Medulla oblongata (tissue), 1 donor: ENCODE data around the gene CLDN9.

Experiments
- DNase-seq: peaks from one replicate; pipeline ENCODE4 v3.0.0-alpha.2; 2015; ENCODE audit errors: extremely low spot score

CLDN9 gene, protein sequence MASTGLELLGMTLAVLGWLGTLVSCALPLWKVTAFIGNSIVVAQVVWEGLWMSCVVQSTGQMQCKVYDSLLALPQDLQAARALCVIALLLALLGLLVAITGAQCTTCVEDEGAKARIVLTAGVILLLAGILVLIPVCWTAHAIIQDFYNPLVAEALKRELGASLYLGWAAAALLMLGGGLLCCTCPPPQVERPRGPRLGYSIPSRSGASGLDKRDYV

DNA sequence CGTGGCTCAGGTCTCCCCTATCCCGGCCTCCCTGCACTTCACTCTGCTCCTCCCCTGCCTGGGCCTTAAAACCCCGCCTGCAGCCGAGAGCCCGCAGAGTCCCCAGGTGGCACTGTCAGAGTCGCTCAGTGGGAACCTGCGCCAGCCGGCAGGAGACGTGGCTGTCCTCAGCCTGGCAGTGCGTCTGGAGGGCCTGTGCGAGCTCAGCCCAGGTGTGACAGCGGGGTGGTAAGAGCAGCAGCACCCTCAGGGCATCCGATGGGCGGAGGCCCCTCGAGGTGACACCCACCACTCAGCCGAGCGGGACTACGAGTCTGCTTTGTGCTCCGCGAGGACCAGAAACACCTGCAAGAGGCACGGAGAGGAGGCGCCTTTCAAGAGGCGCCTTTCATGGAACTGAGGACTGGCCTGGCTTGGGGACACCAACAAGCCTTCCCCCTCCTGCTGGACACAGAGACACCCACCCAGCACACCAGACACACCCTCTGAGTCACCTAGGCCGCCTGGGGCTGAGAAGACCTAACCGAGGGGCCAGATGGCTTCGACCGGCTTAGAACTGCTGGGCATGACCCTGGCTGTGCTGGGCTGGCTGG, at the start of gene CLDN9:
Gene CLDN9, plus strand, starts transcription at position 96 of the 593 bp plus-strand sequence. Its CDS starts 440 bp downstream, at position 536.
- no peak for DNase-seq

DNA sequence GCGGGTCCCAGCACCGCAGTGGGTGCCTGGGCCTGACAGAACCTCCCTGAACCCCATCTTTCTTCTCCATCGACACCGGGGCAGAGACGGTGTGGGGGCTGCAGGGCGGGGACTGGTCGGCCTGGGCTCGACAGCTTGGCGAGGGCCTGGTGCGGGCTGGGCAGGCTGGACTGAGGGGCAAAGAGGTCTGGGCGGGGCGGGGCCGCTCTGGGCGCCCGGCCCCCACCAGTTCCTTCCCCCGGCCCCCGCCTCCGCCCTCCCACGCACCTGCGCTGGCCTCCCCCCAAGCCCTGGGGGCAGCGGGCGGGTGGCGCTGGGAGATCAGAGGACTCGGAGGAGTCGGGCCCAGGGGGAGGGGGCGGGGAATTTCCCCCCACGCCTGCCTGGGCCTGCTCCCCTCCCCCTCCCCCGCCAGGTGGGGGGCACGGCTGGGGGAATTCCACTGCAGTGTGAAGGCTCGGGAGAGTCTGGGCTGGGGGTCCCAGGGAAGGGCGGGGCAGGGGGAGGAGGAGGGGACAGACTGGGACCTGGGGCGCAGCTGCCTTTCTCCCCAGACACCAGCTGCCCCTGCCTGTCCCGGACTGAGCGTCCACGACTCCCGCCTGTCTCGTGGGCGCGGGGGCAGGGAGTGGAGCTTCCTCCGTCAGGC, 49.5 kb upstream of the CLDN9 start:
- no peak for DNase-seq

DNA sequence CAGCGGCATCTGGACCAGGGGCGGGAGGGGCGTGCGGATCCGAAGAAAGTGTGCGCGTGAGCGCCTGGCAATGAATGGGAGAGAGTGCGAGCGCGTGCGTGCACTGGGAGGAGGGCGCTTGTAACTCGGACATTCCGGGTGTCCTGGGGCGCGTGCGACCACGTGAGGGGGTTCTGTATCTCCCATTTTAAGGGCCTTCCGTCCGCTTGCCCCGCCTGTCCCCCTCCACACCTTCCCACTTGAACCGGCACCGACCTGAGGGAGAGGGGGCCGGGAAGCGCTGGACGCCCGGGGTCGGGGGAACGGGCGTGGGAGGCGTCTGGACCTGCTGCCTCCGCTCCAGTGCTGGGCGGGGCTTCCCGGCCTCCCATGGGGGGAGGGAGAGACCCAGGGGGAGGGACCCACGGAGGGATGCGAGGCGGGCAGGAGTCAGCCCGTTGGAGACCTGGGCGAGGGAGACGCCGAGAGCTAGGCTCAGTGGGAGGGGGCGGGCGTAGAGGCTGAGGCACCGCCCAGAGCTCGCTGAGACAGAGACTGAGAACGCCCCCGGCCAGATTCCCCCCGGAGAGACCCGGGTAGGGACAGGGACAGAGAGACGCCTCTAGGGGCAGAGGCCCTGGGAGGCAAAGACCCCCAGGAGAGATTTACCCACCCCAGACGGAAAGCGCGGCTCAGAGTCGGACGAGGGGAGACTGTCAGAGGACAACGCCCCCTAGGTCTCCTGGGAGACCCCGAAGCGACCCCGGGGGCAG, 48.8 kb upstream of the CLDN9 start, which contains the start of gene KREMEN2:
Gene KREMEN2, plus strand, starts transcription at position 553 of the 752 bp plus-strand sequence. CDS start 246 bp downstream, outside the sequence.
- no peak for DNase-seq

DNA sequence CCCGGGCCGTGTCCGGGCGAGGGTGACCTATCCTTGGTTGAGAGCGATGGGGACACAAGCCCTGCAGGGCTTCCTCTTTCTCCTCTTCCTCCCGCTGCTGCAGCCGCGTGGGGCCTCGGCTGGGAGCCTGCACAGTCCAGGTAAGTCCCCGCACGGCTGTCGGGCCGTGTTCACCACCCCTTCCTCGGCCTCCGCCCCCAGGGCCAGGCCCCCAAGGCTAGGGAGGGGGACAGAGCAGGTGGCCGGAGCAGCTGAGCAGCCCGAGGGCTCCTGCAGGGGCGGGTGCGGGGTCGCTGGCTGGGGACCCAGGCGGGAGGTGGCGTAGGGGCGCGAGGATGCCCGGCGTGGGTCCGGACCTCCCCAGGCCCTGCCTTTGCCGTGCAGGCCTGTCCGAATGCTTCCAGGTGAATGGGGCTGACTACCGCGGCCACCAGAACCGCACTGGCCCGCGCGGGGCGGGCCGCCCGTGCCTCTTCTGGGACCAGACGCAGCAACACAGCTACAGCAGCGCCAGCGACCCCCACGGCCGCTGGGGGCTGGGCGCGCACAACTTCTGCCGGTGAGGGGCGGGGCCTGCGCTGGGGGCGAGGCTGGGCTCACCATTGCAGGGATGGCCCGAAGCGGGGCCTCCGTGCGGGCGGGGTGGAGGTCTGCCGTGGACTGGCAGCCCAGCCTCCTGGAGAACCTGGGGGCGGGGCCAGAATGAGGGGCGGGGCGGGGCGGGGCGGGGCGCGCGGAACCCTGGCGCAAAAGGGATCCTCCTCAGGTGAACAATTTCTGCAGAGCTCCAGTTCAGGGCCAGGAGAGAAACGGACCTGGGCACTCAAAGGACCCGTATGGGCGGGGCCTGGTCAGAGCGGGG, 48.0 kb upstream of the CLDN9 start:
- DNase-seq = no peak

DNA sequence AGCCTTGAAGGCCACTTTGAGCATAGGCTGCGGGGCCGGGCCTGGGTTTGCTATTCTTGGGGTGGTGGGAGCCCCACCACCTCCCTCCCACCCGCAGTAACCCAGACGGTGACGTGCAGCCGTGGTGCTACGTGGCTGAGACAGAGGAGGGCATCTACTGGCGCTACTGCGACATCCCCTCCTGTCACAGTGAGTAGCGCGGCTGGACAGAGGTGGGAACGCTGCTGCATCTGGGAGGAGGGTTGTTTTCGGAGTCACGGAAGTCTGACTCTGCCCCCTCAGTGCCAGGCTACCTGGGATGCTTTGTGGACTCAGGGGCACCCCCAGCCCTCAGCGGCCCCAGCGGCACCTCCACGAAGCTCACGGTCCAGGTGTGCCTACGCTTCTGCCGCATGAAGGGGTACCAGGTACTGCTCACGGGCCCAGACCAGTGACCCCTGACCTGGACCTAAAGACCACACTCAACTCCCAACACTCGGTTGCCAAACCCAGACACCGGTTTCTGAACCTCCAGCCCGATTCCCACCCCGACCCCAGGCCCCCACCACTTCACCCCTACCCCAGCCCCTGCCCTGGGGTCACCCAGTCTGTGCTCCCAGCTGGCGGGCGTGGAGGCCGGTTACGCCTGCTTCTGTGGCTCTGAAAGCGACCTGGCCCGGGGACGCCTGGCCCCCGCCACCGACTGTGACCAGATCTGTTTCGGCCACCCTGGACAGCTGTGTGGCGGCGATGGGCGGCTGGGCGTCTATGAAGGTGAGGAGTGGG, 46.5 kb upstream of the CLDN9 start:
- no peak for DNase-seq

DNA sequence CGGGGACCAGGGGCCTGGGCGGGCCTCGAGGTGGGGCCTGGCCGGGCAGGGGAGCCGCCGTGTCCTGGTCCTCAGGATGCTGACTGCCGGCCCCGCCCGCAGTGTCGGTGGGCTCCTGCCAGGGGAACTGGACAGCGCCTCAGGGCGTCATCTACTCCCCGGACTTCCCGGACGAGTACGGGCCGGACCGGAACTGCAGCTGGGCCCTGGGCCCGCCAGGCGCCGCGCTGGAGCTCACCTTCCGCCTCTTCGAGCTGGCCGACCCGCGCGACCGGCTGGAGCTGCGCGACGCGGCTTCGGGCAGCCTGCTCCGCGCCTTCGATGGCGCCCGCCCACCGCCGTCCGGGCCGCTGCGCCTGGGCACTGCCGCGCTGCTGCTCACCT, 45.9 kb upstream of the CLDN9 start:
- DNase-seq = no peak

DNA sequence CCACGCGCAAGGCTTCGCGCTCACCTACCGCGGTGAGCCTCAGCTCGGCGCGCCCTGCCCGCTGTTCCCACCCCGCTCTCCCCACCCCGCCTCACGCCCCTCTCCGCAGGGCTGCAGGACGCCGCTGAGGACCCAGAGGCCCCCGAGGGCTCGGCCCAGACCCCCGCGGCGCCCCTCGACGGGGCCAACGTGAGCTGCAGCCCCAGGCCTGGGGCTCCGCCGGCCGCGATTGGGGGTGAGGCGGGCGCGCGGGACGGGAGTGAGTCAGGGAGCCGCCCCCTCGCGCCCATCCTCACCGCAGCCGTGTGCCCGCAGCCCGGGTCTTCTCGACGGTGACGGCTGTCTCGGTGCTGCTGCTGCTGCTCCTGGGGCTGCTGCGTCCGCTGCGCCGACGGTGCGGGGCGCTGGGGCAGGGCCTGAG, 45.5 kb upstream of the CLDN9 start:
- no peak for DNase-seq

DNA sequence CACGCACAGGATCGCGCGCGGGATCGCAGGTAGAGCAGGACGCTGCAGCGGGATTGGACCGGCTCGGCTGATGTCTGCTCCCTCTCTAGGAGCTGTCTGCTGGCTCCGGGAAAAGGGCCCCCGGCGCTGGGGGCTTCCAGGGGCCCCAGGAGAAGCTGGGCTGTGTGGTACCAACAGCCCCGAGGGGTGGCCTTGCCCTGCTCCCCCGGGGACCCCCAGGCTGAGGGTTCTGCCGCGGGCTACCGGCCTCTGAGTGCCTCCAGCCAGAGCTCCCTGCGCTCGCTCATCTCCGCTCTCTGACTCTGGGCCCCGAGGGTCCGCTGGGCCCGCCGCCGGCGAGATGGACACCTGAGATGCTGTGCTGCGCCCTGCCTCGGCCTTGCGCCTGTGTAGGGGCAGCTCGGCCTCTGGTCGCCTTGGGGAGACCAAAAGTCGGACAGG, 45.0 kb upstream of the CLDN9 start:
- no peak for DNase-seq

DNA sequence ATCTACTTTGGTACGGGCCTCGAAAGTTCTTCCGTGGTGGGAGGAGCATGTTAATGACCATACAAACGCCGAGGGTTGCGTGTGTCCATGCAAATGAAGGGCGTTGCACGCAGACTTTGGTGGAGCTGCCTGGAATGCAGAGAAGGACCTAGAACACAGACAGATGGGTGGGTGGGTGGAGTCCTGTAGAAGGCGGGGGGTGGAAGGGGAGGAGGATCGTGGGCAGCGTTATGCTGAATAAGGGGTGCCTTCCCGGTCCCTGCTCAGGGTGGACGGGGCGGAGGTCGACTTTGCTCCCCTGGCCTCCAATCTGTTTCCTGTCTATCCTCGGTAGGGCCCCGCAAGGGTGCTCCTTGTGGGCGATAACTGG, 44.4 kb upstream of the CLDN9 start:
- DNase-seq = no peak

DNA sequence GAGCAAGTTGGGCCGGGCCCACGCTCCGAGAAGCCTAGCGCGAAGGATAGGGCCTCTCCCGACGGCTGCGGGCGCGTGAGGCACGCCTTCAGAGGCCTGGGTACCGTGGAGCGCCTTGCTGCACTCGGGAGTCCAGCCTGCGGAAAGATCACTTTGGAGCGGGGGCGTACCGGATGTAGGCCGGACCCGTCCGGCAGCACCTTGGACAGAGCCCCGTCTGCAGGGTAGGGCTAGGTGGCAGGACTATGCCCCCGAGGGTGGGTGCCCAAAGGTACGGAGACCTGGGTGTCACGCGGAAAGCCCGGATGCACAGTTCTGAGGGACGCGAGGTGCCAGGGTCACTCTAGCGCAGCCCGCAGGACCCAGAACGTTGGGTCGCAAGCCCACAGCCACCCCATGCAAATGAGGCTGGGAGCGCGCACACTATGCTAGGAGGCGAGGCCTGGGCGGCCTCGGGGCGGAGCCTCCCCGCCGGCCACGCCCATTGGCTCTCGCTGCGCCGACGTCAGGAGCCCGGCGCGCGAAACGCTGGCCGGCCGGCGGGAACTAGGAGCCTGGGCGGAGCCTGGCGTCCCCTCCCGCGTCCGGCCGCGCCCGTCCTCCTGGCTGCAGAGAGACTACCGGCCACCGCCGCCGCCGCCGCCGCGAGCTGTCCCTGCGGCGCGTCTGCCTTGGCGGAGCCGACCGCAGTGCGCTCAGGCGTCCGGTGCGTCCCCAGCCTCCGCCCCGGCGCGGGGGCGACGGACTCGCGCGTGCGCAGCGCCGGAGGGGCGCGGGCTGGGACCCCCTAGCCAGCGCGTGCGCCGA, 43.8 kb upstream of the CLDN9 start, which contains the start of gene PAQR4:
Gene PAQR4, plus strand, starts transcription at position 611 of the 807 bp plus-strand sequence. CDS start 327 bp downstream, outside the sequence.
- peak; percentile 95 for DNase-seq

DNA sequence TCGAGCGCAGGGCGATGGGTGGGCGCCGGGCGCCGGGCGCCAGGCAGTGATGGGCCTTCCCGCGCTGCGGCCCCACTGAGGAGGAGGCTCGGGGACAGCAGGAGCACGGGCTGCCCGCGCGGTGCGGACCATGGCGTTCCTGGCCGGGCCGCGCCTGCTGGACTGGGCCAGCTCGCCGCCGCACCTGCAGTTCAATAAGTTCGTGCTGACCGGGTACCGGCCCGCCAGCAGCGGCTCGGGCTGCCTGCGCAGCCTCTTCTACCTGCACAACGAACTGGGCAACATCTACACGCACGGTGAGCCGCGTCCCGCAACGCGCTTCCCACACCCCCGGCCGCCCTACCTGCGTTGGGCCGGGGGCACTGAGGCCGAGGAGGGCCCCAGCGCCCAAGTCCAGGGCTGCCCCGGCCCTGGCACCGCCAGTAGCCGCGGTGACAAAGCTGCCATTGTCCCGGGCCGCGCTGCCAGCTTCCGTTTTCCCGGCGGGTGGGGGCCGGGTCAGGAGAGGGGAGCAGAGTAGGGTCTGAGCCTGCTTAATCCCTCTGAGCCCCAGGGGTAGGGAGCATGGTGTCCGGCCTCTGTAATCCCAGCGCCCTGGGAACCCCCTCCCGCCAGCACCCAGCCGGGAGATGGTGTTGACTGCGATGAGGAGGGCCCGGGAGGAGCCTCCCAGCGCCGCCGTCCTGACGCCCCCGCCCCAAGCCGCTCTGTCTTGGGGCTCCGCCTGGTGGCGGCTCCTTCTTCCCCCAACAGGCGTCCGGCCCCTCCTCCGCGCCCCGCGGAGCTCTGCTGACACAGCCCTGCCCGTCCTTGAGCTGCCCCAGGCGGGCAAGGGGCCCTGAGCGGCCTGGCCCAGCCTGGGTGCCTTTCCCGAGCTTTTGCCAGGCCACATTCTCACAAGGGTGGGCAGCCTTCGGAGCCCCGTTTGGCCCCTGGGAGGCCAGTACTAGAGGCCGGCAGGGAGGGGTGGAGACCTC, 42.9 kb upstream of the CLDN9 start:
- DNase-seq = peak; percentile 77

DNA sequence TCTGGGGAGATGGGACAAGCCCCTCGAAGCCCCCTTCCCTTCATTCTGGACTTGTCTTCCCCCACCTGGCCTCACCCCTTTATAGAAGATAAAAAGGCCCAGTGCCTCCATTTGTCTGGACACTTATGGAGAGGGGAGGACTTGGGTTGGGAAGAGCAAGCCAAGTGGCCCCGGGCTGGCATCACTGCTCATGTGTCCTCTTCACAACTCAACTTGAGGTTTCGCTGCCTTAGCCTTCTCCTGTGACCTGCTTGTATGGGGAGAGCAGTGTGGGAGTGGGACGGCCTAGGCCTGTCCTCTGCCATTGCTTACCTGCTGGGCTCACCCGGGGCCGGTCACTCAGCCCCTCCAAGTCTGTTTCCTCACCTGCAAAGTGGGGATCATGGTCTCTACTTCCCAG, 42.2 kb upstream of the CLDN9 start:
- DNase-seq = no peak

DNA sequence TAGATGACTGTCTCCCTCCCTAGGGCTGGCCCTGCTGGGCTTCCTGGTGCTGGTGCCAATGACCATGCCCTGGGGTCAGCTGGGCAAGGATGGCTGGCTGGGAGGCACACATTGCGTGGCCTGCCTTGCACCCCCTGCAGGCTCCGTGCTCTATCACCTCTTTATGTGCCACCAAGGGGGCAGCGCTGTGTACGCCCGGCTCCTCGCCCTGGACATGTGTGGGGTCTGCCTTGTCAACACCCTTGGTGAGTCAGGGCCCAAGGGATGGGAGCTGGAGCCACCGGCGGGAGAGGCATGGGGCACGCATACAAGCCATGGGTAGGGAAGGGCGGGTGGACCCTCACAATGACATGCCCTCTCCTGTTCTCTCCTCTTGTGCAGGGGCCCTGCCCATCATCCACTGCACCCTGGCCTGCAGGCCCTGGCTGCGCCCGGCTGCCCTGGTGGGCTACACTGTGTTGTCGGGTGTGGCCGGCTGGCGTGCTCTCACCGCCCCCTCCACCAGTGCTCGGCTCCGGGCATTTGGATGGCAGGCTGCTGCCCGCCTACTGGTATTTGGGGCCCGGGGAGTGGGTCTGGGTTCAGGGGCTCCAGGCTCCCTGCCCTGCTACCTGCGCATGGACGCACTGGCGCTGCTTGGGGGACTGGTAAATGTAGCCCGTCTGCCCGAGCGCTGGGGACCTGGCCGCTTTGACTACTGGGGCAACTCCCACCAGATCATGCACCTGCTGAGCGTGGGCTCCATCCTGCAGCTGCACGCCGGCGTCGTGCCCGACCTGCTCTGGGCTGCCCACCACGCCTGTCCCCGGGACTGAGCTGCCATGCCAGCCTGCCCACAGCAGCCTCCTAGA, 41.4 kb upstream of the CLDN9 start:
- DNase-seq = no peak

DNA sequence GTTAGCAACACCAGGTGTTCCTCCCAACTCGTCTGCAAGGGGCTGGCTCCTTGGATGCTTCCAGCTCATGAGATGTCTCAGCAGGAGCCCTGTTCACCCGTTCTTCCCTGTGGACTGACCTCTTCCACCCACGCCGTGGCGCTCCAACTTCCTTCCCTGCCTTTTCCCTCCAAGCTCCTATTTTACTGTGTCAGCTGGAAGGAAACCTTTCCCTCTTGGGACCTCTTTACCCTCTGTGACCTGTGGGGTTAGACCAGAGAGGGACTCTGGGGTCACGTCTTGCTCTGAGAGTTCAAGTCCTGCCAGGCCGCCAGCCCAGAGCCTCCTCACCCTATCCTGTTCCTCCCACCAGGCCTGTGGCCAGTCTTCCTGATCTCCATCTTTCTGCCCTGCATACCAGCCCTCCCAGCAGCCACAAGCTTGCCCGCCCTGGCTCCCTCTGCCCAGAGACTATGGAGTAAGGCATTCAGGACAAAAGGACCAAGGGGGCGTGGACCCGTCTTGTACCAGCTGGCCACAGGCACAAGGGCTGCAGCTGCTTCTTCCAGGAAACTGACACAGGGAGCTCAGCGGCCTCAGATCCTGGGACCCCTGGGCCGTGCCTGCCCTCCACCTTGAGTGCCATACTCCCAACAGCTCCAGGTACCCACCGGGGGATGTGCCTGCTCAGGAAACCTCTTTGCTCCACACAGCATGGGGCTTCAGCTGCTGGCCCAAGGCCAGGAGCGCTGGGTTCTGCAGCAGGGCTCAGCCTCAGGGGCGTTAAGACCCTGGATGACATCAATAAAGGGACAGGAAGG, 40.5 kb upstream of the CLDN9 start:
- peak; percentile 44 for DNase-seq

DNA sequence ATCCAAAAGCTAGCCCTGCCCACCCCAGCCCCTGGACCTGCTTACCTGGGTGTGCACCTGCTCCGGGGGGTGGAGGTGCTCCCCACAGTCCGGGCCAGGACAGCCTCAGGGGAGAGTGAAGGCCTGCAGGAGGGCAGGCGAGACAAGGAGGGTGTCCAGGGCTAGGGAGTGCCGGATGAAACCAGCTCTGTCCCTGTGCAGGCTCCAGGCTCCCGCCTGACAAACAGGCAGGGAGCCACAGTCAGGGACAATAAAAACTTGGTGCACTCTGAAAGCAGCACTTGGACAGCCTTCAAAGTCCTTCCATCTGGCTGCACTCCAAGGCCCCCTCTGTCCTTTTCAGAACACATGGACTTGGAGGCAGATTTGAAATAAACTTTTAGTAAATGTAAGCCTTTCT, 39.6 kb upstream of the CLDN9 start:
- peak; percentile 83 for DNase-seq

DNA sequence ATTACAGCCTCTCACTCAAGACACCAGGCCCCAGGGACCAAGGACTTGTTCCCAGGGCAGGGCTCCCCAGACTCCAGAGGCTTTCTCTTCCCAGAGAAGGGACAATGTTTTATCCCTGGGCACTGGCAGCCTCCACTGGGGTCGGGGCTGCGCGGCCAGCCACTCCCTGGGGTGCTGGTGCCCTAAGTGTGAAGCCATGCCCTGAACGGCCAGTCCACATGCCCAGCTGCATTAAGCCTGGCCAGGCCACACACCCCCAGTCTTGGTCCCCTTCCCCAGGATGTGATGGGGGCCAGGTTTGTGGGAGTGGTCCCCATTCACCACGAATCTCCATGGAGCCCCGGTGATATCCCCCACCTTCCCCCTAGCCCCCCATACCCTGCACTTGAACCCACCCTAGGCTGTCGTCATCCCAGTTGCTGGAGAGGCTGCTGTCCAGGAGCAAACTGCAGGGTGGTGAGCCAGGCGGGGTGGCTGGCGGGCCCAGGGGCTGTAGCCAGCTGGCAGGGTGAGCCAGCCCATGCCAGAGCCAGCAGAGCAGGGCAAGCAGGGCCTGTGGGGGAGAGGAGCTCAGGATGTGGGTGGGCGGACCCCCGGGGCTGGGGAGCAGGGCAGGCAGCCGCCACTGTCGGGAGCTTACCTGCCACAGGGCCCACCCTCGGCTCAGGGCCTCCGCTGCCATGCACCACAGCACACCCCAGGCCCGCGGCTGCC, 39.0 kb upstream of the CLDN9 start:
- peak; percentile 38 for DNase-seq
